ENCODE results near the gene CBX5. TPM values are rescaled to one million over a fixed set of nuclear protein-coding genes. Genes with fewer than 3 reads are reported as not detected.

The CBX5 gene
- polyA plus RNA-seq, 1 donor from 2014 or later: 57.1 TPM

GRCh38 chr12:54287261-54288157 is 7.6 kb upstream of the CBX5 start:
- H4K20me1 ChIP-seq (ENCODE audit: insufficient read depth): peaks cover 27% of the 10 kb centered on the region
- H3F3A ChIP-seq (ENCODE audit: insufficient read depth, low read length, poor library complexity, severe bottlenecking): no peaks in the 10 kb centered on the region
- H3K9ac ChIP-seq (ENCODE audit: low read length): no peak overlapping the region
- no peaks in the 10 kb centered on the region for H3K9me3 ChIP-seq (ENCODE audit: low read length)
- no peak overlapping the region for H3K4me2 ChIP-seq (ENCODE audit: low read length)
- H3K79me2 ChIP-seq (replicated peaks; ENCODE audit: insufficient read depth, low read length): peaks cover 19% of the 10 kb centered on the region
- H3K36me3 ChIP-seq (ENCODE audit: insufficient read depth, low read length): peaks cover 18% of the 10 kb centered on the region
- no peak overlapping the region for H3K4me3 ChIP-seq (ENCODE audit: low read length)
- TF ChIP-seq CTCF (IDR thresholded peaks at IDR 0.05; ENCODE audit: poor library complexity, severe bottlenecking): no peak
- no peak for TF ChIP-seq MXI1 (conservative IDR thresholded peaks at IDR 0.05; ENCODE audit: poor library complexity, severe bottlenecking)
- no peak for TF ChIP-seq SMC3 (conservative IDR thresholded peaks at IDR 0.05; ENCODE audit: poor library complexity)
- TF ChIP-seq REST (IDR thresholded peaks at IDR 0.05; ENCODE audit: borderline replicate concordance): no peak
- no peak for TF ChIP-seq EZH2 (IDR thresholded peaks at IDR 0.05; ENCODE audit: borderline replicate concordance, insufficient read depth, low read length, poor library complexity, severe bottlenecking)
- no peak for TF ChIP-seq EP300 (conservative IDR thresholded peaks at IDR 0.05; ENCODE audit: poor library complexity, severe bottlenecking)
- TF ChIP-seq POLR2AphosphoS5 (IDR thresholded peaks at IDR 0.05): no peak
- TF ChIP-seq RAD21 (conservative IDR thresholded peaks at IDR 0.05): no peak
- TF ChIP-seq TAF1 (IDR thresholded peaks at IDR 0.05; ENCODE audit: low read depth): no peak
- no peaks in the 10 kb centered on the region for H3K9me2 ChIP-seq (ENCODE audit: insufficient read depth, low read length)
- H3K27me3 ChIP-seq (ENCODE audit: insufficient read depth, low read depth, low read length): no peaks in the 10 kb centered on the region
- H3K27ac ChIP-seq (ENCODE audit: low read length): no peak overlapping the region
- H2AFZ ChIP-seq (ENCODE audit: low read depth, low read length): no peak overlapping the region

GRCh38 chr12:54286042-54287030 is 6.4 kb upstream of the CBX5 start:
- Histone ChIP-seq H3K4me3 (ENCODE audit: low read length) (peak overlapping the region; percentile 74), H3K36me3 (ENCODE audit: insufficient read depth, low read length) (peaks cover 18% of the 10 kb centered on the region), H3F3A (ENCODE audit: insufficient read depth, low read length, poor library complexity, severe bottlenecking) (no peaks in the 10 kb centered on the region), H3K4me2 (ENCODE audit: low read length) (no peak overlapping the region), H3K27me3 (ENCODE audit: insufficient read depth, low read depth, low read length) (no peaks in the 10 kb centered on the region), H3K9me3 (ENCODE audit: low read length) (no peaks in the 10 kb centered on the region), H4K20me1 (ENCODE audit: insufficient read depth) (peaks cover 27% of the 10 kb centered on the region), H3K79me2 (replicated peaks; ENCODE audit: insufficient read depth, low read length) (peaks cover 30% of the 10 kb centered on the region), H2AFZ (ENCODE audit: low read depth, low read length) (no peak overlapping the region), H3K27ac (ENCODE audit: low read length) (no peak overlapping the region), H3K9me2 (ENCODE audit: insufficient read depth, low read length) (no peaks in the 10 kb centered on the region), H3K9ac (ENCODE audit: low read length) (peak overlapping the region; percentile 29)
- TF ChIP-seq EP300 (conservative IDR thresholded peaks at IDR 0.05; ENCODE audit: poor library complexity, severe bottlenecking): no peak
- no peak for TF ChIP-seq CTCF (IDR thresholded peaks at IDR 0.05; ENCODE audit: poor library complexity, severe bottlenecking)
- no peak for TF ChIP-seq TAF1 (IDR thresholded peaks at IDR 0.05; ENCODE audit: low read depth)
- TF ChIP-seq POLR2AphosphoS5 (IDR thresholded peaks at IDR 0.05): no peak
- no peak for TF ChIP-seq MXI1 (conservative IDR thresholded peaks at IDR 0.05; ENCODE audit: poor library complexity, severe bottlenecking)
- TF ChIP-seq RAD21 (conservative IDR thresholded peaks at IDR 0.05): no peak
- no peak for TF ChIP-seq REST (IDR thresholded peaks at IDR 0.05; ENCODE audit: borderline replicate concordance)
- TF ChIP-seq SMC3 (conservative IDR thresholded peaks at IDR 0.05; ENCODE audit: poor library complexity): no peak
- no peak for TF ChIP-seq EZH2 (IDR thresholded peaks at IDR 0.05; ENCODE audit: borderline replicate concordance, insufficient read depth, low read length, poor library complexity, severe bottlenecking)

Measured in neural cell (in vitro differentiated cells).